DMS79 treated with DMSO at 0.1 percent for 48 hours (cell line): ENCODE measurements around the gene YIPF4.
"Not testable (repeated sequence)": the region's sequence is repeated elsewhere in the genome, so short reads cannot be mapped to it uniquely, and the experiment has no call there.

Experiments
- DNase-seq: peaks from one replicate; lab custom pipeline; 2025; lab: John Stamatoyannopoulos, UW

Gene YIPF4

GRCh38 chr2:32289165-32289999, 11.7 kb downstream of the YIPF4 start:
- no peak for DNase-seq

DNA sequence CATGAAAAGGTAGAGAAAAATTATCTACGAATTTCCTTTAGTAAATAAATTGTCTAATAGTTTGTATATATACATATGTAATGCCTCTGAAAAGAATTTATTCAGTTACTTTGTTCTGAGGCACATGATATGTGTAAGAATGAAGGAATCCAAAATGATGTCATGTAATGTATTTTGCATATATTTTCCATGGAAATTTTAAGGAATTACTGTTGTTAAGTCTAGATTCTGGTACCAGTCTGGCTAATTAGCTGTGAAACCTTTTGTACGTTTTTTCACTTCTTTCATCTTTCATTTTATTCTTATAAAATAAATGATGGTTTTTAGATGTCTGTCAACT, 12.3 kb downstream of the YIPF4 start:
- DNase-seq = no peak

- no peak for DNase-seq
Measured at GRCh38 chr2:32291746-32292145, 14.0 kb downstream of the YIPF4 start.

DNA sequence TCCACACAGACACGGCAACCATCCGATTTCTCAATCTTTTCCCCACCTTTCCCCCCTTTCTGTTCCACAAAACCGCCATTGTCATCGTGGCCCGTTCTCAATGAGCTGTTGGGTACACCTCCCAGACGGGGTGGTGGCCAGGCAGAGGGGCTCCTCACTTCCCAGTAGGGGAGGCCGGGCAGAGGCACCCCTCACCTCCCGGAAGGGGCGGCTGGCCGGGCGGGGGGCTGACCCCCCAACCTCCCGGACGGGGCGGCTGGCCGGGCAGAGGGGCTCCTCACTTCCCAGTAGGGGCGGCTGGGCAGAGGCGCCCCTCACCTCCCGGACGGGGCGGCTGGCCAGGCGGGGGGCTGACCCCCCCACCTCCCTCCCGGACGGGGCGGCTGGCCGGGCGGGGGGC, 15.8 kb downstream of the YIPF4 start:
- not testable (repeated sequence) for DNase-seq

DNA sequence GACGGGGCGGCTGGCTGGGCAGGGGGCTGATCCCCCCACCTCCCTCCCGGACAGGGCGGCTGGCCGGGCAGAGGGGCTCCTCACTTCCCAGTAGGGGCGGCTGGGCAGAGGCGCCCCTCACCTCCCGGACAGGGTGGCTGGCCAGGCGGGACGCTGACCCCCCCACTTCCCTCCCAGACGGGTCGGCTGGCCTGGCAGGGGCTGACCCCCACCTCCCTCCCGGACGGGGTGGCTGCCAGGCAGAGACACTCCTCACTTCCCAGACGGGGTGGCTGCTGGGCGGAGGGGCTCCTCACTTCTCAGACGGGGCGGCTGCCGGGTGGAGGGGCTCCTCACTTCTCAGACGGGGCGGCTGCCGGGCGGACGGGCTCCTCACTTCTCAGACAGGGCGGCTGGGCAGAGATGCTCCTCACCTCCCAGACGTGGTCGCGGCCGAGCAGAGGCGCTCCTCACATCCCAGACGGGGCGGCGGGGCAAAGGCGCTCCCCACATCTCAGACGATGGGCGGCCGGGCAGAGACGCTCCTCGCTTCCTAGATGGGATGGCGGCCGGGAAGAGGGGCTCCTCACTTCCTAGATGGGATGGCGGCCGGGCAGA, 16.4 kb downstream of the YIPF4 start:
- not testable (repeated sequence) for DNase-seq

- DNase-seq = no peak
Measured at GRCh38 chr2:32310577-32310976, 32.9 kb downstream of the YIPF4 start.

- no peak for DNase-seq
Measured at GRCh38 chr2:32314886-32315285, 37.2 kb downstream of the YIPF4 start.

GRCh38 chr2:32328679-32329078, 51.0 kb downstream of the YIPF4 start:
- not testable (repeated sequence) for DNase-seq

DNA sequence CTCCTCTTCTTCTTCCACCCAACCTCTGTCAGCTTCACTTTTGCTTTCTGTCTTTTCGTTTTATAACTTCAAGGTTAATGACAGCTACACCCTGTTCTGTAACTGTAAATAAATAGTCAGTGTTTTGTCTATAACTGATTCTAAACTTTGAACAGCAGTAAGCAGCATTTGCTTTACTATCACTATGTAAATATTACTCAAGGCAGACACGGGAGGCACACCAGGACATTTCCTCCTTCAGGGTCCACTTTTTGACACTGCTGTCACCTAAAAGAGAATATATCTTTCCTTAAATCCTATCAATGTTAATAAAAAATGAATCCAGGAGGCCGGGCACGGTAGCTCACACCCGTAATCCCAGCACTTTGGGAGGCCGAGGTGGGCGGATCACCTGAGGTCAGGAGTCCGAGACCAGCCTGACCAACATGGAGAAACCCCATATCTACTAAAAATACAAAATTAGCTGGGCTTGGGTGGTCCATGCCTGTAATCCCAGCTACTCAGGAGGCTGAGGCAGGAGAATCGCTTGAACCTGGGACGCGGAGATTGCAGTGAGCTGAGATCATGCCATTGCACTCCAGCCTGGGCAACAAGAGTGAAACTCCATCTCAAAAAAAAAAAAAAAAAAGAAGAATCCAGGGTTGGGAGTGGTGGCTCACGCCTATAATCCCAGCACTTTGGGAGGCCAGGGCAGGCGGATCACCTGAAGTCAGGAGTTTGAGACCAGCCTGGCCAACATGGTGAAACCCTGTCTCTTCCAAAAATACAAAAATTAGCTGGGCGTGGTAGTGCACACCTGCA, 51.7 kb downstream of the YIPF4 start:
- not testable (repeated sequence) for DNase-seq

- DNase-seq = no peak
Measured at GRCh38 chr2:32330136-32330535, 52.4 kb downstream of the YIPF4 start.

DNA sequence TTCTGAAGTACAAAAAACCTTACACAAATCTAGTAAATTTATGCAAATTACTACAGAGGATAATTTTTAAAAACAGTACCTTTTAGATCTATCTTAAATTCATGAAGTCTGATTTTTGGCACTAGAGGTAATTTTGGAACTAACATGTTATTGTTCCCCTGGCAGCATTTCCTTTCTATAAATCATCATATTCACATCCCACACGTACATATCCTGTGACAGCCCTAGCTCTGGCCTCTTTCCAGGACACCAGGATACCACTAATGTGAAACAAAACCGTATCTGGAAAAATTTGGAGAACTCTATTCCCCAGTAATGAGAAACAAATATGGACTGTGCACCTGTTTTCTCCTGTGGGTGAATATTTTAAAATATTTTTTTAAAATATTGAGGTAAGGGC, 65.1 kb downstream of the YIPF4 start:
- DNase-seq = no peak

GRCh38 chr2:32350797-32351196, 73.1 kb downstream of the YIPF4 start:
- not testable (repeated sequence) for DNase-seq

GRCh38 chr2:32355976-32356680, 78.4 kb downstream of the YIPF4 start:
- peak; percentile 75 for DNase-seq

DNA sequence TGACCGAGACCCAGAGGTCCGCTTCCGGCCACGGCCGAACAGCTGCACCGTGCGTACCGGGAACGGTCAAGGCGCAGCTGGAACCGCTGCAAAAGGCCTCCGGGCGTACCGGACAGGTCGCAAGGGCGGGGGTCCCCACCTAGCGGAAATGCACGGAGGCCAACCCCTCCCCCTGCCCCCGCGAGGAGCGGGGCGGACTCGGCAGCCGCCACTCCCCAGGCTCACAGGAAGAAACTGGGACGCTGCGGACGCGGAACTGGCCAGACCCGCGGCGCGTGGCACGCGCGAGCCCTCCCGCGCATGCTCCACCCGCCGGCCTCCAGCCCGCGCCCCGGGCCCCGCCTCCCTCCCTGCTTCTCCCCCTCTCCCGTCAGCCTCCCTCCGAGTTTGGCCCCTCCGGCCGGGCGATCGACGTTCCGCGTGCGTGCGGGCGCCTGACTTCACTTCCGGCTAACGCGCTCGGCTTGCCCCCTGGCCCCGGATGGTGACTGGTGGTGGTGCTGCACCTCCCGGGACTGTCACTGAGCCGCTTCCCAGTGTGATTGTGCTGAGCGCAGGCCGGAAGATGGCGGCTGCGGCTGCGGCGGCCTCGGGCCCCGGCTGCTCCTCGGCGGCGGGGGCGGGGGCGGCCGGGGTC, 79.1 kb downstream of the YIPF4 start, which contains the start of gene BIRC6:
Gene BIRC6, plus strand, starts transcription at position 343 of the 637 bp plus-strand sequence. Its CDS starts 139 bp downstream, at position 482.
- DNase-seq = peak; percentile 92

DNA sequence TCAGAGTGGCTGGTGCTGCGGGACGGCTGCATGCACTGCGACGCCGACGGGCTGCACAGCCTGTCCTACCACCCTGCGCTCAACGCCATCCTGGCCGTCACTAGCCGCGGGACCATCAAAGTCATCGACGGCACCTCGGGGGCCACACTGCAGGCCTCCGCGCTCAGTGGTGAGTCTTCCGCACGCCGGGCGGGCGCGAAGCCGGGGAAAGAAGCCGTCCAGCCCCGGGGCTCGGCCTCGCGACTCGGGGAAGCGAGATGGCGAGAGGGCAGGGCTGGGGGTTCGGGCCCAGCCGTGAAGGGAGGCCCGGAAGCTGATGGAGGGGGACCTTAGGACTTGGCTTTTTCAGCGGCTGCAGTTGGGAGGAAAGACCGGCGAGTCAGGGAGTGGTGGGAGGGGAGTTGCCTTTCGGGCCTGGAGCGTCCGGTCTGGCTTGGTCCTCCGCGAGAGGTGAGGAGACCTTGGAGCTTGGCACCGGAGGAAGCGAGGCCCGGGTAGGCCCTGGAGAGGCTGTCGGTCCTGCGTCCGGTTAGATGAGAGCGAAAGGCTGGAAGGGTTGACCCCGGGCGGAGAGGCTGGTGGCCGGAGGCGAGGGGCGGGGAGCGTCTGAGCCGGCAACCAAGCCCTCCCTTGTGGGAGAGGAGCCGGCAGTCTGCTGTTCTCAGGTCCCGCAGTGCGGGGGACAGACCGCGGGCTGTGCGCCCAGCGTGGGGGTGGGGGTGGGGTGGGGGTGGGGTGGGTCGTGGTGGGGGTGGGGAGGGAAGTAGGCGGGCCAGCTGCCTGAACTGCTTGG, 79.8 kb downstream of the YIPF4 start:
- DNase-seq = peak; percentile 22

- DNase-seq = no peak
Measured at GRCh38 chr2:32358111-32358482, 80.4 kb downstream of the YIPF4 start.

DNA sequence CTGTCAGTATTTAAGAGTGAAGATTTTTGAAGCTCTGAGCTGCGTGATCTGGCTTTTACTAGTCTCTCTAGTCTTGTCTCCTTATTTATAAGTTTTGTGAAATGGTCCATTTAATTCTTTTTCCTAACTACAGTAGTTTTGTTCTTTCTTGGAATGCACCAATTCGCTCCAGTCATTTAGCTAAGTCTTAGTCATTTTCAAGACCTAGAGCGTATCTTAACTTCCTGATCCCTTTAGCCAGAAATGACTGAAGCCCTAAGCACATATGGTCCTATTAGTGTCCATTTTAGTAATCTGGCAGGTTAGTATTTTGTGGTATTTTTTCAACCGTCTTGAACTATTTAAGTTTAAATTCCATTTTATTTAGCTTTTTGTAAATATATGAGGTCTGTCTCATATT, 82.7 kb downstream of the YIPF4 start:
- DNase-seq = no peak

- DNase-seq = not testable (repeated sequence)
Measured at GRCh38 chr2:32362997-32363396, 85.3 kb downstream of the YIPF4 start.

- no peak for DNase-seq
Measured at GRCh38 chr2:32363597-32363996, 85.9 kb downstream of the YIPF4 start.

DNA sequence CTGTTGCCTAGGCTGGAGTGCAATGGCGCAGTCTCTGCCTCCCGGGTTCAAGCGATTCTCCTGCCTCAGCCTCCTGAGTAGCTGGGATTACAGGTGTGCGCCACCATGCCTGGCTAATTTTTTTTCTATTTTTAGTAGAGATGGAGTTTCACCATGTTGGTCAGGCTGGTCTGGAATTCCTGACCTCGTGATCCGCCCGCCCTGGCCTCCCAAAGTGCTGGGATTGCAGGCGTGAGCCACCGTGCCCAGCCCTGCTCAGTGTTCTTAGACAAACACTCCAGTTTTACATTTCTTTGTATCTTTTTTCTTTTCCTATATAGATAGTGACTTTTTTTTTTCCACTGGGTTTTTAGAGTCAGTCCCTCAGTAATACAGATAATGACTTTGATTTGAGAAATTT, 86.6 kb downstream of the YIPF4 start:
- not testable (repeated sequence) for DNase-seq

GRCh38 chr2:32365679-32366078, 88.0 kb downstream of the YIPF4 start:
- not testable (repeated sequence) for DNase-seq
